A549 (cell line): ENCODE results near the gene SI. TPM values are rescaled to one million over a fixed set of nuclear protein-coding genes. Genes with fewer than 3 reads are reported as not detected.

ENCODE experiments used
- ATAC-seq, 2 experiments: fragments of 200-7000 bp in 1 of 2; fragments of >200 bp in 1 of 2; cut with Nextera tagmentation in 1 of 2; cut with Tn5 transposase in 1 of 2; 3 replicates each; pipeline versions ENCODE4 v1.8.0 to v1.9.1; 2018 to 2020; ENCODE audit warnings: mild to moderate bottlenecking in 1 of 2, moderate library complexity in 1 of 2
- CTCF ChIA-PET: fragments of 300-600 bp; sonication (Branson Sonifier 250); formaldehyde crosslinking; extraction: SDS; loops from one replicate; lab custom pipeline; 2021; ENCODE audit warnings: antibody characterized with exemption, inconsistent platforms; lab: Yijun Ruan, JAX
- POLR2A ChIA-PET: fragments of 350-600 bp; formaldehyde crosslinking; extraction: SDS; loops from one replicate; lab custom pipeline; 2021; ENCODE audit warnings: antibody characterized with exemption, inconsistent platforms; lab: Yijun Ruan, JAX
- DNase-seq, 2 experiments: peaks; one replicate each; pipeline versions ENCODE4 v3.0.0 to v3.0.0-alpha.2; 2011 to 2016; ENCODE audit warnings: low read depth in 1 of 2, low spot score in 1 of 2
- FAIRE-seq: peaks from 2 replicates; lab custom pipeline; 2011; peaks lifted over from hg19 to GRCh38; lab: Jason Lieb, UNC
- H3K27ac ChIP-seq, 2 experiments: fragments of >200 bp; sonication (Bioruptor Twin); formaldehyde crosslinking; 3 replicates each; pipeline ENCODE4 v1.5.1; 2016 to 2017
- H3K4me1 ChIP-seq: fragments of >200 bp; sonication (Bioruptor Twin); formaldehyde crosslinking; 3 replicates; pipeline ENCODE4 v1.6.1; 2016
- H3K4me2 ChIP-seq: fragments of >200 bp; sonication (Bioruptor Twin); formaldehyde crosslinking; 3 replicates; pipeline ENCODE4 v1.6.1; 2016
- H3K4me3 ChIP-seq: fragments of >200 bp; sonication (Bioruptor Twin); formaldehyde crosslinking; 3 replicates; pipeline ENCODE4 v1.5.1; 2016
- H3K9me3 ChIP-seq: fragments of >200 bp; sonication (Bioruptor Twin); formaldehyde crosslinking; 3 replicates; pipeline ENCODE4 v1.6.1; 2016
- CBX8 ChIP-seq: fragments of 200-600 bp; sonication (generic); IDR thresholded peaks from 2 replicates; pipeline ENCODE4 v1.6.1; 2016
- CHD2 ChIP-seq: fragments of 150-350 bp; IDR thresholded peaks from 2 replicates; pipeline ENCODE4 v1.6.1; 2014; ENCODE audit warnings: low read length; ENCODE audit not compliant: partially characterized antibody
- EHMT2 ChIP-seq: fragments of 200-600 bp; sonication (generic); IDR thresholded peaks from 2 replicates; pipeline ENCODE4 v1.6.1; 2016; ENCODE audit warnings: antibody characterized with exemption, low read depth, mild to moderate bottlenecking, moderate library complexity
- EP300 ChIP-seq, 2 experiments: fragments of >200 bp; sonication (Bioruptor Twin); formaldehyde crosslinking; IDR thresholded peaks; 2 replicates in 1 of 2; 3 replicates in 1 of 2; pipeline ENCODE4 v1.6.1; 2016 to 2017
- FOSB ChIP-seq: fragments of 250-450 bp; sonication (Bioruptor Pico); IDR thresholded peaks from 2 replicates; pipeline ENCODE4 v1.5.0; 2020; ENCODE audit warnings: mild to moderate bottlenecking, moderate library complexity
- FOSL2 ChIP-seq, 2 experiments: fragments of 450-650 bp in 1 of 2; fragments of >200 bp in 1 of 2; sonication (Bioruptor Twin) in 1 of 2; formaldehyde crosslinking; IDR thresholded peaks; 2 replicates each; pipeline versions ENCODE4 v1.5.0 to v1.6.1; 2016 to 2020; ENCODE audit warnings: mild to moderate bottlenecking in 1 of 2, moderate library complexity in 1 of 2
- GATA3 ChIP-seq: IDR thresholded peaks from 2 replicates; pipeline ENCODE4 v1.6.1; 2012; ENCODE audit warnings: borderline replicate concordance
- HDAC2 ChIP-seq: fragments of 200-600 bp; sonication (generic); IDR thresholded peaks from 2 replicates; pipeline ENCODE4 v1.6.1; 2016
- HES2 ChIP-seq: fragments of >200 bp; sonication (Bioruptor Twin); formaldehyde crosslinking; IDR thresholded peaks from 2 replicates; pipeline ENCODE4 v1.6.1; 2016
- HMGXB4 ChIP-seq: fragments of 250-450 bp; sonication (Bioruptor Pico); IDR thresholded peaks from 2 replicates; pipeline ENCODE4 v1.5.0; 2021; ENCODE audit warnings: mild to moderate bottlenecking, moderate library complexity, borderline replicate concordance
- HOXA7 ChIP-seq: fragments of 250-450 bp; sonication (Bioruptor Pico); IDR thresholded peaks from 2 replicates; pipeline ENCODE4 v1.5.0; 2020; ENCODE audit warnings: mild to moderate bottlenecking, moderate library complexity
- JUNB ChIP-seq: fragments of >200 bp; sonication (Bioruptor Twin); formaldehyde crosslinking; IDR thresholded peaks from 2 replicates; pipeline ENCODE4 v1.6.1; 2016
- KDM5A ChIP-seq: fragments of 200-600 bp; sonication (generic); IDR thresholded peaks from 2 replicates; pipeline ENCODE4 v1.6.1; 2016; ENCODE audit warnings: antibody characterized with exemption, mild to moderate bottlenecking
- MAZ ChIP-seq: fragments of 150-350 bp; IDR thresholded peaks from 2 replicates; pipeline ENCODE4 v1.6.1; 2014; ENCODE audit warnings: antibody characterized with exemption, low read depth, low read length, borderline replicate concordance
- MYC ChIP-seq: IDR thresholded peaks from 2 replicates; pipeline ENCODE4 v1.6.1; 2012; ENCODE audit warnings: mild to moderate bottlenecking, inconsistent platforms, low read length, improper control_type of control experiment, borderline replicate concordance
- NFE2L2 ChIP-seq: fragments of 150-350 bp; conservative IDR thresholded peaks from 2 replicates; pipeline ENCODE4 v1.6.1; 2014; ENCODE audit warnings: low read length
- NPAS2 ChIP-seq: fragments of 250-450 bp; sonication (Bioruptor Pico); IDR thresholded peaks from 2 replicates; pipeline ENCODE4 v1.8.0; 2022; ENCODE audit warnings: mild to moderate bottlenecking, moderate library complexity, borderline replicate concordance
- REST ChIP-seq: fragments of 200-600 bp; sonication (generic); IDR thresholded peaks from 2 replicates; pipeline ENCODE4 v1.6.1; 2016; ENCODE audit warnings: antibody characterized with exemption, mild to moderate bottlenecking, moderate library complexity
- SREBF2 ChIP-seq: fragments of 450-650 bp; IDR thresholded peaks from 2 replicates; pipeline ENCODE4 v1.6.1; 2014; ENCODE audit warnings: mild to moderate bottlenecking, moderate library complexity
- TP53 ChIP-seq: fragments of 250-450 bp; sonication (Bioruptor Pico); IDR thresholded peaks from 2 replicates; pipeline ENCODE4 v1.5.0; 2021; ENCODE audit warnings: mild to moderate bottlenecking, moderate library complexity
- ZFP36 ChIP-seq: fragments of 450-650 bp; IDR thresholded peaks from 2 replicates; pipeline ENCODE4 v1.6.1; 2014; ENCODE audit warnings: borderline replicate concordance; ENCODE audit not compliant: partially characterized antibody
- WGBS: methylation state at CpG from one replicate; pipeline ENCODE4 v1.1.6; 2017; ENCODE audit errors: missing lambda C conversion rate; 5-methylcytosine and 5-hydroxymethylcytosine counted together
- polyA minus RNA-seq: library from RNA; depleted of rRNA, polyadenylated mRNA; stranded (reverse); fragments of >200 nt; gene quantifications from 2 replicates; pipeline ENCODE4 v1.2.3, GENCODE V29; 2011; rRNA and poly(A)+ RNA removed
- polyA plus RNA-seq, 4 experiments: library from polyadenylated mRNA; depleted of rRNA in 3 of 4; stranded (reverse); fragments of >200 nt; fragmentation: RNase III in 1 of 4; extraction: RNeasy Plus Mini Kit Qiagen cat#74134 plus additional on column Dnase treatment in 1 of 4; gene quantifications; 2 replicates in 3 of 4; 3 replicates in 1 of 4; pipeline ENCODE4 v1.2.3, GENCODE V29; 2011 to 2017

Gene SI
- polyA plus RNA-seq (2011; rRNA removed) (not detected in 2 replicates), polyA plus RNA-seq (2017; fragmentation: RNase III; extraction: RNeasy Plus Mini Kit Qiagen cat#74134 plus additional on column Dnase treatment) (not detected in 3 replicates), polyA minus RNA-seq (not detected in 2 replicates)
- not detected in 2 replicates for polyA plus RNA-seq (2012; cell fraction: cytosol; rRNA removed)
- not detected in 2 replicates for polyA plus RNA-seq (2012; cell fraction: nucleus; rRNA removed)

GRCh38 chr3:165078293-165078692, at the start of gene SI:
SI (minus strand) TSS chr3:165078496; CDS start chr3:165076012, 2,484 bp downstream.
- no peak for DNase-seq
- H3K4me1 ChIP-seq: no peaks in the 10 kb centered on the region
- H3K27ac ChIP-seq: no peak within 1 kb of the TSS
- H3K9me3 ChIP-seq: no peaks in the 10 kb centered on the region
- ATAC-seq: no peak
- H3K4me3 ChIP-seq: no peak within 1 kb of the TSS
- FAIRE-seq: no peak
- TF ChIP-seq MAZ (no peak), EHMT2 (no peak), FOSB (CRISPR knock-in tag) (no peak), CBX8 (no peak), JUNB (no peak), CHD2 (no peak), REST (no peak), EP300 (IDR thresholded peaks at IDR 0.05) (no peak), NFE2L2 (no peak), MYC (no peak), ZFP36 (no peak)
- TF ChIP-seq, all 56 proteins: peak for 0
- CTCF ChIA-PET: no interaction called here
- POLR2A ChIA-PET: no interaction called here
- no peak within 1 kb of the TSS for H3K4me2 ChIP-seq

GRCh38 chr3:165125836-165126235, 47.5 kb upstream of the SI start:
- ChIA-PET CTCF (no interaction called here), POLR2A (no interaction called here)
- Histone ChIP-seq H3K4me1 (no peaks in the 10 kb centered on the region), H3K27ac (no peak overlapping the region), H3K4me3 (no peak overlapping the region), H3K9me3 (no peaks in the 10 kb centered on the region), H3K4me2 (no peak overlapping the region)
- TF ChIP-seq HES2: no peak
- TF ChIP-seq KDM5A: no peak
- TF ChIP-seq TP53 (CRISPR knock-in tag): no peak
- TF ChIP-seq SREBF2: no peak
- no peak for TF ChIP-seq NPAS2 (CRISPR knock-in tag)
- no peak for TF ChIP-seq MAZ
- FAIRE-seq: no peak
- ATAC-seq: no peak
- no peak for DNase-seq

GRCh38 chr3:165111401-165111800, 33.1 kb upstream of the SI start:
- no peak overlapping the region for H3K4me3 ChIP-seq
- no peak for FAIRE-seq

More at GRCh38 chr3:165111401-165111800, 33.1 kb upstream of the SI start:
- H3K4me1 ChIP-seq: no peaks in the 10 kb centered on the region
- WGBS: 0% methylated on average over 1 of the region's 1 CpG
- H3K4me2 ChIP-seq: no peak overlapping the region
- ATAC-seq (no peak), DNase-seq (no peak)
- no peak overlapping the region for H3K27ac ChIP-seq
- ChIA-PET POLR2A (no interaction called here), CTCF (no interaction called here)
- TF ChIP-seq HDAC2 (no peak), GATA3 (no peak), NFE2L2 (no peak), HOXA7 (no peak), FOSL2 (IDR thresholded peaks at IDR 0.05) (no peak), FOSL2 (CRISPR knock-in tag; IDR thresholded peaks at IDR 0.05) (no peak), HMGXB4 (no peak)
- no peaks in the 10 kb centered on the region for H3K9me3 ChIP-seq
